ENCODE data around the gene KCNJ16.
"Not testable (repeated sequence)": the region's sequence is repeated elsewhere in the genome, so short reads cannot be mapped to it uniquely, and the experiment has no call there.

The KCNJ16 gene

DNA sequence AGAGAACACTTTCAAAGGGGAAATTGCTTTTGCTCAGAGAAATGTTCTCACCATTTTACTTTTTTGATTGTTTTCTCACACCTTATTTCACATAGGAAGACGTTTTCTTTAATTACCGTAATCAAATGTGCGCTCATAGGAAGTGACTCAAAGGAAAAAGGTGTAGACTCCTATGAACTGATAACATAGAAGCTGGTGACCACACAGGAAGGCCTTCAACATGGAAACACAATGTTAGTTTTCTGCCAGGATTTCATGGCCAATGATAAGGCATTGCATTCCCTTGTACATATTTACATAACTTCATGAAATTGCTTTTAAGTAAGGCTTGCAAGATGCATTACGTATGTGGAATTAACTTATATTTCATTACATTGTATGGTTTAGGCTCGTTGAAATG lies 40.9 kb upstream of the KCNJ16 start:
- H3K4me3 ChIP-seq (ENCODE audit: low read depth, low read length): no peak overlapping the region
- no peaks in the 10 kb centered on the region for H3K27me3 ChIP-seq (replicated peaks)
- H3K27ac ChIP-seq: no peak overlapping the region
- in situ Hi-C loops (cut with HindIII; ENCODE audit: low pct_ligation_motif_present, low sequenced_read_pairs): no loop called here
- TF ChIP-seq, protein P1, sequence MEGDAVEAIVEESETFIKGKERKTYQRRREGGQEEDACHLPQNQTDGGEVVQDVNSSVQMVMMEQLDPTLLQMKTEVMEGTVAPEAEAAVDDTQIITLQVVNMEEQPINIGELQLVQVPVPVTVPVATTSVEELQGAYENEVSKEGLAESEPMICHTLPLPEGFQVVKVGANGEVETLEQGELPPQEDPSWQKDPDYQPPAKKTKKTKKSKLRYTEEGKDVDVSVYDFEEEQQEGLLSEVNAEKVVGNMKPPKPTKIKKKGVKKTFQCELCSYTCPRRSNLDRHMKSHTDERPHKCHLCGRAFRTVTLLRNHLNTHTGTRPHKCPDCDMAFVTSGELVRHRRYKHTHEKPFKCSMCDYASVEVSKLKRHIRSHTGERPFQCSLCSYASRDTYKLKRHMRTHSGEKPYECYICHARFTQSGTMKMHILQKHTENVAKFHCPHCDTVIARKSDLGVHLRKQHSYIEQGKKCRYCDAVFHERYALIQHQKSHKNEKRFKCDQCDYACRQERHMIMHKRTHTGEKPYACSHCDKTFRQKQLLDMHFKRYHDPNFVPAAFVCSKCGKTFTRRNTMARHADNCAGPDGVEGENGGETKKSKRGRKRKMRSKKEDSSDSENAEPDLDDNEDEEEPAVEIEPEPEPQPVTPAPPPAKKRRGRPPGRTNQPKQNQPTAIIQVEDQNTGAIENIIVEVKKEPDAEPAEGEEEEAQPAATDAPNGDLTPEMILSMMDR (IDR thresholded peaks at IDR 0.05; ENCODE audit: low read depth, low read length, missing control alignments): no peak
- no peaks in the 10 kb centered on the region for H3K36me3 ChIP-seq (replicated peaks)
- DNase-seq: no peak

DNA sequence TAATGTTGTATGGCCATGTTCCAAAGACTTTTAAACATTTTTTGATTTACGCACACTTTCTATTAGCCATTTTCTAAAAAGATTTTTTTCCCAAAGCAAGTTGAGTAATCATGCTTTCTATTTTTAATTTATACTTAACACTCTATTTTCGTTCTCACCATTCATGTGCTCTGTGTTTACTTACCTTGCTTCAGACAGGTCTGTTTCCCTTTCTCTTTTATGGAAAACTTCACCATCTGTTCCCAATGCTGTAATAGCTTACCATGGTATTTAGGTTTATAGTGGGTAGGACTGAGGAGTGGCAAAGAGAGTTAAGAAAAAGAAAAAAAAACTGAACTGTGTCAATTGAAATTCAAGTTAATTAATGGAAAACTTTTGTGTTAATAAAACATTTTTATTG lies 37.5 kb upstream of the KCNJ16 start:
- no peaks in the 10 kb centered on the region for H3K36me3 ChIP-seq (replicated peaks)
- H3K27me3 ChIP-seq (replicated peaks): no peaks in the 10 kb centered on the region
- no peak for DNase-seq
- TF ChIP-seq, protein P1 (IDR thresholded peaks at IDR 0.05; ENCODE audit: low read depth, low read length, missing control alignments): no peak
- no peak overlapping the region for H3K27ac ChIP-seq
- H3K4me3 ChIP-seq (ENCODE audit: low read depth, low read length): no peak overlapping the region
- in situ Hi-C loops (cut with HindIII; ENCODE audit: low pct_ligation_motif_present, low sequenced_read_pairs): no loop called here

DNA sequence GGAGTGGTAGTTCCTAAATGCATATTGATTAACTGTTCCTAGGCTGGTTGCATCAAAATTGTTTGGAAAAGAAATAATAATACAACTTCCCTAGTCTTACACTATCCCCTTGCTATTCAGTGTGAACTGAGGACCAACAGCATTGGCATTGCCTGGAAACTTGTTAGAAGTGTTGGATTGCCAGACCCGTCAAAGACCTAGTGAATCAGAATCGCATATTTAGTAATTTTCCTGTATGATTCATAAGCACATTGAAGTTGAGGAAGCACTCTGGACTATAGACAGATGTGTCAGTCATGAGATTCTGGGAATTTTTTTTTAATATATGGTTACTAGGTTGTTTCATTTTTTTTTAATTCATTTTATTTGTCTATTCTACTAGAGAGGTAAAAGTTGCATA lies 34.7 kb upstream of the KCNJ16 start:
- peak; percentile 22 for DNase-seq

DNA sequence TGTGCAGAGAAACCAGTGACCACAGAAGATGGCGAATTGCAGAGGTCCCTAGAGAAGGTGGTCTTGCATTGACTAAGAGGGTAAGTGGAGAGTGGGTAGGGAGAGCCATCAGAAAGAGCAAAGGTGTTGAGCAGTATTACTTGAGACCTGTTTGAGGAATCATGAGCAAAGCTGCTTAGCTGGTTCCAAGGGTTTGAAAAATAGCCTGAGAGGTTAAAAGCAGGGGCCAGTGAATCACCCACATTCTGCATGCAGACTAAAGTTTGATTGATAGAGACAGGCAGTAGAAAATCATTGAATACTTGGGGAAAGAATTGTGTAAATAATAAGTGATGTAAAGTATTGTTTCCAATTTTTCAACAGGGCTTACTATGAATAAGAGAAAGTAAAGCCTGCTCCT lies 34.0 kb upstream of the KCNJ16 start:
- no peak overlapping the region for H3K27ac ChIP-seq
- H3K36me3 ChIP-seq (replicated peaks): no peaks in the 10 kb centered on the region
- no peak for DNase-seq
- no peak overlapping the region for H3K4me3 ChIP-seq (ENCODE audit: low read depth, low read length)
- TF ChIP-seq, protein P1 (IDR thresholded peaks at IDR 0.05; ENCODE audit: low read depth, low read length, missing control alignments): no peak
- no peaks in the 10 kb centered on the region for H3K27me3 ChIP-seq (replicated peaks)
- in situ Hi-C loops (cut with HindIII; ENCODE audit: low pct_ligation_motif_present, low sequenced_read_pairs): no loop called here

More for the DNA sequence above, 34.7 kb upstream of the KCNJ16 start:
- no peaks in the 10 kb centered on the region for H3K36me3 ChIP-seq (replicated peaks)
- no peak overlapping the region for H3K27ac ChIP-seq
- TF ChIP-seq, protein P1 (IDR thresholded peaks at IDR 0.05; ENCODE audit: low read depth, low read length, missing control alignments): no peak
- in situ Hi-C loops (cut with HindIII; ENCODE audit: low pct_ligation_motif_present, low sequenced_read_pairs): no loop called here
- H3K4me3 ChIP-seq (ENCODE audit: low read depth, low read length): no peak overlapping the region
- H3K27me3 ChIP-seq (replicated peaks): no peaks in the 10 kb centered on the region

DNA sequence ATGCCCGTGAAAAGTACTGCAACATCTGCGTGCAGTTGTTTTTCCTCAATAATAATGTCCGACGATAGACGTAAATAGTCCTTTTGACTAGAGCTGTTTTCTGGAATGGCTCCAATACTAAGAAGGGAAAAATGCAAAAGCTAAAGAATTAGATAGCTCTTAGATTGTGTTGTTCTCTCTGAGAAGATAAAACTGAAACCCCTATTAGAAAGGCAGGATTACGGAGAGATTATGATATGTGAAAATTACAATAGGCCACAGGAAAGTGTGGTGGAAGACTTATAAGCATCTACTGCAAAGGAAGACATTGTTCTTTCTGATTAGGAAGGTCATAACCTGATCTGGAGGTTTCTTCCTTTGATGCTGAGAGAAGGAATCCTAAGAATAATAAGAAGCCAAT lies 33.5 kb upstream of the KCNJ16 start:
- Histone ChIP-seq H3K36me3 (replicated peaks) (no peaks in the 10 kb centered on the region), H3K27me3 (replicated peaks) (no peaks in the 10 kb centered on the region), H3K27ac (no peak overlapping the region), H3K4me3 (ENCODE audit: low read depth, low read length) (no peak overlapping the region)
- in situ Hi-C loops (cut with HindIII; ENCODE audit: low pct_ligation_motif_present, low sequenced_read_pairs): no loop called here
- no peak for DNase-seq
- TF ChIP-seq, protein P1 (IDR thresholded peaks at IDR 0.05; ENCODE audit: low read depth, low read length, missing control alignments): no peak

DNA sequence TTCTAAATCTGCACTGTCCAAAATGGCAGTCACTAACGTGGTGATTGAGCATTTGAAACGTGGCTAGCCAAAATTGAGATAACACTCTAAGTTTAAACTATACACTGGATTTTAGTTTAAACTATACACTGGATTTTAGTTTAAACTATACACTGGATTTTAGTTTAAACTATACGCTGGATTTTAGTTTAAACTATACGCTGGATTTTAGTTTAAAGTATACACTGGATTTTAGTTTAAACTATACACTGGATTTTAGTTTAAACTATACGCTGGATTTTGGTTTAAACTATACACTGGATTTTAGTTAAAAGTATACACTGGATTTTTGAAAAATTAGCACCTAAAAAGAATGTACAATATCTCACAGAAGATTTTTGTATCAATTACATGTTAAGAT lies 29.2 kb upstream of the KCNJ16 start:
- H3K4me3 ChIP-seq (ENCODE audit: low read depth, low read length); DNase-seq; H3K27me3 ChIP-seq (replicated peaks); in situ Hi-C loops (cut with HindIII; ENCODE audit: low pct_ligation_motif_present, low sequenced_read_pairs); H3K36me3 ChIP-seq (replicated peaks); H3K27ac ChIP-seq: not testable (repeated sequence)
